K562 (cell line): ENCODE data around the gene SFTPB. TPM values are rescaled to one million over a fixed set of nuclear protein-coding genes. Genes with fewer than 3 reads are reported as not detected.

Experiments
- ATAC-seq: fragments of 200-7000 bp; cut with Tn5 transposase; 3 replicates; pipeline ENCODE4 v1.9.1; 2020; ENCODE audit warnings: moderate library complexity
- BruUV-seq: library from RNA; stranded (reverse); fragments of 400-500 nt; replicated peaks from 2 replicates; lab custom pipeline; 2021; lab: Mats Ljungman, UMichigan
- CTCF ChIA-PET: fragments of 300-600 bp; formaldehyde crosslinking; extraction: SDS; loops from one replicate; lab custom pipeline; 2021; ENCODE audit warnings: low intra/inter-chr PET ratio; lab: Yijun Ruan, JAX
- POLR2A ChIA-PET: fragments of 300-600, 350-650 bp; sonication (Branson Sonifier 250); formaldehyde crosslinking; extraction: SDS; loops from one replicate; lab custom pipeline; 2021; ENCODE audit warnings: antibody characterized with exemption, inconsistent platforms; lab: Yijun Ruan, JAX
- DNase-seq, 4 experiments: peaks; one replicate each; pipeline versions ENCODE4 v3.0.0 to v3.0.0-alpha.2; 2011 to 2018; ENCODE audit warnings: low spot score in 3 of 4, mixed read lengths in 3 of 4; ENCODE audit errors: extremely low read depth in 1 of 4
- FAIRE-seq: peaks from 2 replicates; lab custom pipeline; 2011; peaks lifted over from hg19 to GRCh38; lab: Jason Lieb, UNC
- H2AFZ ChIP-seq: 2 replicates; pipeline ENCODE4 v1.6.0; 2011; ENCODE audit warnings: low read depth, low read length, control low read depth, inconsistent platforms
- H3K27ac ChIP-seq: fragments of 200-600 bp; 3 replicates; pipeline ENCODE4 v1.8.0; 2011; ENCODE audit warnings: low read depth, mild to moderate bottlenecking, control low read depth, inconsistent platforms, low read length, moderate library complexity, mixed read lengths; ENCODE audit errors: extremely low read depth
- H3K27me3 ChIP-seq, 2 experiments: fragments of 300-600 bp in 1 of 2; 2 replicates in 1 of 2; 3 replicates in 1 of 2; pipeline versions ENCODE4 v1.6.0 to v1.8.0; 2011; ENCODE audit warnings: inconsistent platforms in 2 of 2, low read length in 2 of 2, mild to moderate bottlenecking in 1 of 2, mixed read lengths in 1 of 2, moderate library complexity in 1 of 2; ENCODE audit not compliant: control insufficient read depth in 2 of 2, insufficient read depth in 2 of 2
- H3K36me3 ChIP-seq: fragments of 300-600 bp; 3 replicates; pipeline ENCODE4 v1.8.0; 2011; ENCODE audit warnings: mild to moderate bottlenecking, low read length, inconsistent platforms; ENCODE audit not compliant: control insufficient read depth, insufficient read depth
- H3K4me1 ChIP-seq, 2 experiments: fragments of 200-600 bp in 1 of 2; replicated peaks in 1 of 2; 2 replicates in 1 of 2; 3 replicates in 1 of 2; pipeline versions ENCODE4 v1.5.1 to v1.8.0; 2011; ENCODE audit warnings: inconsistent platforms in 2 of 2, low read length in 2 of 2, mild to moderate bottlenecking in 1 of 2, mixed read lengths in 1 of 2, moderate library complexity in 1 of 2; ENCODE audit not compliant: control insufficient read depth in 2 of 2, insufficient read depth in 2 of 2
- H3K4me2 ChIP-seq: 2 replicates; pipeline ENCODE4 v1.6.1; 2011; ENCODE audit warnings: low read length, control low read depth, inconsistent platforms, mixed read lengths; ENCODE audit not compliant: insufficient read depth
- H3K4me3 ChIP-seq: fragments of 200-600 bp; sonication (generic), shearing (Covaris generic); 2 replicates; pipeline ENCODE4 v1.5.1; 2016; ENCODE audit warnings: control low read depth, inconsistent platforms
- H3K79me2 ChIP-seq: fragments of 200-600 bp; 3 replicates; pipeline ENCODE4 v1.8.0; 2011; ENCODE audit warnings: low read length, inconsistent platforms; ENCODE audit not compliant: control insufficient read depth, insufficient read depth
- H3K9ac ChIP-seq, 2 experiments: 2 replicates each; pipeline versions ENCODE4 v1.6.0 to v1.6.1; 2011; ENCODE audit warnings: low read depth in 2 of 2, low read length in 2 of 2, control low read depth in 1 of 2, inconsistent platforms in 1 of 2, mild to moderate bottlenecking in 1 of 2, mixed read lengths in 1 of 2; ENCODE audit not compliant: insufficient read depth in 1 of 2
- H3K9me1 ChIP-seq: one replicate; pipeline ENCODE4 v1.6.0; 2011; ENCODE audit warnings: inconsistent platforms, mild to moderate bottlenecking, low read length, moderate library complexity; ENCODE audit not compliant: control insufficient read depth, insufficient read depth
- H3K9me3 ChIP-seq: replicated peaks from 2 replicates; pipeline ENCODE4 v1.5.1; 2011; ENCODE audit warnings: low read depth, low read length, inconsistent platforms; ENCODE audit not compliant: control insufficient read depth, insufficient read depth
- H4K20me1 ChIP-seq: replicated peaks from 2 replicates; pipeline ENCODE4 v1.6.1; 2011; ENCODE audit warnings: low read length, inconsistent platforms, mixed read lengths; ENCODE audit not compliant: control insufficient read depth, insufficient read depth
- ATF1 ChIP-seq, 2 experiments: fragments of 450-650 bp in 1 of 2; IDR thresholded peaks; 2 replicates each; pipeline ENCODE4 v1.6.1; 2016; ENCODE audit warnings: missing compliant biosample characterization in 1 of 2, missing genetic modification characterization in 1 of 2
- BRF2 ChIP-seq: IDR thresholded peaks from 3 replicates; pipeline ENCODE4 v1.6.1; 2011; ENCODE audit warnings: borderline replicate concordance, mild to moderate bottlenecking; ENCODE audit not compliant: insufficient read length, insufficient read depth
- CAMTA2 ChIP-seq: fragments of 250-450 bp; sonication (Bioruptor Pico); conservative IDR thresholded peaks from 2 replicates; pipeline ENCODE4 v1.5.1; 2022
- CBX8 ChIP-seq: fragments of 200-600 bp; sonication (generic); IDR thresholded peaks from 2 replicates; pipeline ENCODE4 v1.6.1; 2012; ENCODE audit warnings: borderline replicate concordance, mixed run types, low read depth, mild to moderate bottlenecking, moderate library complexity, mixed read lengths, low read length, control low read depth, inconsistent platforms; ENCODE audit not compliant: poor library complexity, severe bottlenecking; ENCODE audit errors: extremely low read depth
- CREM ChIP-seq: IDR thresholded peaks from 2 replicates; pipeline ENCODE4 v1.6.1; 2014; ENCODE audit warnings: antibody characterized with exemption, low read depth
- CTBP1 ChIP-seq: fragments of 450-650 bp; IDR thresholded peaks from 2 replicates; pipeline ENCODE4 v1.6.1; 2016; ENCODE audit warnings: borderline replicate concordance
- CXXC5 ChIP-seq: fragments of 250-450 bp; sonication (Bioruptor Pico); IDR thresholded peaks from 2 replicates; pipeline ENCODE4 v1.8.0; 2022; ENCODE audit warnings: inconsistent platforms, mild to moderate bottlenecking, moderate library complexity
- EP300 ChIP-seq: IDR thresholded peaks from 2 replicates; pipeline ENCODE4 v1.6.1; 2012; ENCODE audit warnings: low read length, improper control_type of control experiment
- ESRRA ChIP-seq: fragments of 450-650 bp; IDR thresholded peaks from 2 replicates; pipeline ENCODE4 v1.6.1; 2014; ENCODE audit warnings: low read depth, mild to moderate bottlenecking, moderate library complexity, borderline replicate concordance
- ETS2 ChIP-seq: IDR thresholded peaks from 2 replicates; pipeline ENCODE4 v1.6.1; 2016; ENCODE audit warnings: borderline replicate concordance, missing genetic modification characterization, mild to moderate bottlenecking, moderate library complexity, missing compliant biosample characterization; ENCODE audit not compliant: poor library complexity, severe bottlenecking
- FOSL1 ChIP-seq: fragments of 200-800 bp; sonication (Bioruptor generic); conservative IDR thresholded peaks from 2 replicates; pipeline ENCODE4 v1.6.1; 2016; ENCODE audit warnings: missing genetic modification characterization, missing compliant biosample characterization
- GABPA ChIP-seq: fragments of 200-800 bp; sonication (Bioruptor generic); conservative IDR thresholded peaks from 2 replicates; pipeline ENCODE4 v1.6.1; 2016; ENCODE audit warnings: low read depth, missing genetic modification characterization, missing compliant biosample characterization
- HCFC1 ChIP-seq: IDR thresholded peaks from 2 replicates; pipeline ENCODE4 v1.6.1; 2012; ENCODE audit warnings: low read depth, low read length, improper control_type of control experiment
- HES1 ChIP-seq: fragments of 450-650 bp; IDR thresholded peaks from 2 replicates; pipeline ENCODE4 v1.6.1; 2016; ENCODE audit warnings: low read depth, mild to moderate bottlenecking, moderate library complexity
- NUFIP1 ChIP-seq: fragments of 450-650 bp; IDR thresholded peaks from 2 replicates; pipeline ENCODE4 v1.6.1; 2018; ENCODE audit not compliant: partially characterized antibody
- POLR2AphosphoS2 ChIP-seq: IDR thresholded peaks from 2 replicates; pipeline ENCODE4 v1.6.1; 2012; ENCODE audit warnings: low read length, improper control_type of control experiment
- TEAD4 ChIP-seq, 2 experiments: sonication (generic) in 1 of 2; formaldehyde crosslinking in 1 of 2; IDR thresholded peaks; 2 replicates each; pipeline versions ENCODE4 v1.6.1 to v1.8.0; 2012 to 2022; ENCODE audit warnings: borderline replicate concordance in 1 of 2, inconsistent platforms in 1 of 2, low read length in 1 of 2, mild to moderate bottlenecking in 1 of 2, missing genetic modification reagents in 1 of 2
- WGBS: fragments of 100-300 bp; shearing (Covaris generic); methylation state at CpG from one replicate; pipeline ENCODE4 v1.1.6; 2016; ENCODE audit warnings: low coverage, mixed read lengths; ENCODE audit not compliant: insufficient coverage; ENCODE audit errors: missing lambda C conversion rate; 5-methylcytosine and 5-hydroxymethylcytosine counted together
- in situ Hi-C: fragments of 300-500 bp; cut with MboI; formaldehyde crosslinking; loops from 4 replicates; pipeline ENCODE4 v1.15.0; 2018; ENCODE audit warnings: inconsistent platforms, mixed read lengths
- intact Hi-C: fragments of 100-400 bp; cut with micrococcal nuclease; formaldehyde crosslinking; loops from 2 replicates; pipeline ENCODE4 v1.14.2; 2022
- polyA plus RNA-seq, 8 experiments: library from polyadenylated mRNA; depleted of rRNA in 4 of 8; stranded (reverse) in 5 of 8; unstranded in 3 of 8; fragments of >200 nt; fragmentation: Nextera tagmentation in 2 of 8; fragmentation: Illumina TruSeq in 1 of 8; extraction: Ambion mirVana in 2 of 8; extraction: Trizol in 1 of 8; gene quantifications; 2 replicates each; pipeline versions ENCODE4 v1.2.1 to v1.2.3, GENCODE V29; 2011 to 2014; ENCODE audit warnings: inconsistent platforms in 1 of 8, missing spikeins in 1 of 8
- total RNA-seq, 7 experiments: library from RNA; depleted of rRNA in 6 of 7; stranded (reverse); fragments of >200 nt in 6 of 7; fragmentation: Illumina TruSeq in 2 of 7; extraction: Trizol in 2 of 7; gene quantifications; 2 replicates each; pipeline versions ENCODE4 v1.2.1 to v1.2.3, GENCODE V29; 2011 to 2021; ENCODE audit warnings: low replicate concordance in 1 of 7

SFTPB gene
- total and polyA plus RNA-seq, 9 of the 15 experiments (the other 6 are each of a cell fraction or from before 2014, with no cell fraction given) = 0.03 to 7.0 TPM; not detected in 7

GRCh38 chr2:85705680-85706039, 37.7 kb upstream of the SFTPB start (continued):
- no peak for TF ChIP-seq BRF2
- TF ChIP-seq CREM = no peak
- TF ChIP-seq ETS2 = no peak
- TF ChIP-seq CAMTA2 (CRISPR knock-in tag) = no peak
- no peak for TF ChIP-seq POLR2AphosphoS2
- no peak for TF ChIP-seq NUFIP1
- no peak for TF ChIP-seq HCFC1

- no peak for DNase-seq
- no peak overlapping the region; a peak in 1 of 4 replicates for H3K9ac ChIP-seq
- H3K9me3 ChIP-seq = no peaks in the 10 kb centered on the region
- H3K4me2 ChIP-seq = peak overlapping the region; percentile 20
- peaks cover 0 to 9% of the 10 kb centered on the region in 2 experiments; a peak in 2 of 5 replicates for H3K27me3 ChIP-seq
- H3K27ac ChIP-seq = no peak overlapping the region
- POLR2A ChIA-PET = interaction anchor here (0.6 to 1.6 kb wide), 3 partner anchors 8 to 100 kb away, joined by 3 to 4 read pairs (median 4); no protein-coding TSS in a partner anchor
- no peaks in the 10 kb centered on the region for H3K9me1 ChIP-seq
- in situ Hi-C loops (no loop called here), intact Hi-C loops (loop anchor here (5.0 kb wide), 1 partner anchor 288 kb away; the partner anchor contains the start of gene SH2D6)
- peak; percentile 26 for FAIRE-seq
- CTCF ChIA-PET = interaction anchor here (1.0 kb wide), 1 partner anchor 25 kb away, joined by 3 read pairs; no protein-coding TSS in a partner anchor
- no peaks in the 10 kb centered on the region for H3K36me3 ChIP-seq
- no TSS peak for BruUV-seq
- H3K4me3 ChIP-seq = no peak overlapping the region
- no peaks in the 10 kb centered on the region for H3K79me2 ChIP-seq
- peak; percentile 56 for ATAC-seq
- 8% methylated on average over 8 of the region's 8 CpGs for WGBS
- H4K20me1 ChIP-seq = no peaks in the 10 kb centered on the region
- peaks cover 0 to 19% of the 10 kb centered on the region in 2 experiments; a peak in 3 of 5 replicates for H3K4me1 ChIP-seq
- H2AFZ ChIP-seq = peak overlapping the region; percentile 71
- TF ChIP-seq CBX8 (no peak), TEAD4 (IDR thresholded peaks at IDR 0.05; ENCODE audit: low read length) (peak; percentile 17; the same call in 1 of the 2 replicates), TEAD4 (CRISPR knock-in tag; IDR thresholded peaks at IDR 0.05; ENCODE audit: borderline replicate concordance) (no peak), ESRRA (peak; percentile 60; the same call in 1 of the 2 replicates), CTBP1 (0 out of 2 replicates have a peak, but pooled peaks have one; percentile 22), EP300 (peak; percentile 70; the same call in 1 of the 2 replicates), FOSL1 (tag) (0 out of 2 replicates have a peak, but pooled peaks have one; percentile 20), CXXC5 (CRISPR knock-in tag) (peak; percentile 69), GABPA (tag) (peak; percentile 37; the same call in 1 of the 2 replicates), HES1 (peak; percentile 57; the same call in 1 of the 2 replicates), ATF1 (CRISPR knock-in tag; IDR thresholded peaks at IDR 0.05) (no peak), ATF1 (tag; IDR thresholded peaks at IDR 0.05) (0 out of 2 replicates have a peak, but pooled peaks have one; percentile 17)
These were observed 37.0 kb upstream of the SFTPB start for GRCh38 chr2:85704800-85705679.
